Naive thymus-derived CD8-positive, alpha-beta T cell (primary cell): ENCODE measurements around the gene NSDHL. TPM values are rescaled to one million over a fixed set of nuclear protein-coding genes. Genes with fewer than 3 reads are reported as not detected.
"Not testable (repeated sequence)": the region's sequence is repeated elsewhere in the genome, so short reads cannot be mapped to it uniquely, and the experiment has no call there.

Source experiments
- ATAC-seq, 2 donors: fragments of 150-1000 bp; cut with Tn5 transposase in 1 of 2; sonication (Bioruptor Pico), chemical (Tn5 transposase) in 1 of 2; 1 replicate in 1 of 2; 2 replicates in 1 of 2; pipeline ENCODE4 v1.10.0; 2021; ENCODE audit warnings: mild to moderate bottlenecking in 2 of 2, moderate library complexity in 2 of 2
- POLR2A ChIA-PET: fragments of 350-600 bp; sonication (Branson Sonifier 250); formaldehyde crosslinking; loops from one replicate; lab custom pipeline; 2021; ENCODE audit warnings: antibody characterized with exemption; lab: Charles Lee
- DNase-seq, 10 donors: peaks; one replicate each; pipeline versions ENCODE4 v3.0.0 to v3.0.0-alpha.2; 2020 to 2022
- H3K27ac Mint-ChIP-seq, 10 donors: one replicate each; pipeline ENCODE4 v1.8.0; 2020 to 2022; ENCODE audit warnings: mild to moderate bottlenecking in 10 of 10, mixed read lengths in 10 of 10, moderate library complexity in 4 of 10, inconsistent platforms in 1 of 10
- H3K27me3 Mint-ChIP-seq, 5 donors: one replicate each; pipeline ENCODE4 v1.8.0; 2021 to 2022; ENCODE audit warnings: mixed read lengths in 5 of 5
- H3K36me3 Mint-ChIP-seq, 3 donors: one replicate each; pipeline ENCODE4 v1.8.0; 2020 to 2022; ENCODE audit warnings: mixed read lengths in 3 of 3, mild to moderate bottlenecking in 2 of 3, inconsistent platforms in 1 of 3
- H3K4me1 Mint-ChIP-seq, 4 donors: one replicate each; pipeline ENCODE4 v1.8.0; 2021 to 2022; ENCODE audit warnings: mixed read lengths in 4 of 4
- H3K4me3 Mint-ChIP-seq, 10 donors: one replicate each; pipeline ENCODE4 v1.8.0; 2020 to 2022; ENCODE audit warnings: mild to moderate bottlenecking in 10 of 10, mixed read lengths in 10 of 10, moderate library complexity in 6 of 10, inconsistent platforms in 1 of 10
- H3K9me3 Mint-ChIP-seq, 9 donors: one replicate each; pipeline ENCODE4 v1.8.0; 2020 to 2022; ENCODE audit warnings: mixed read lengths in 9 of 9, mild to moderate bottlenecking in 3 of 9, inconsistent platforms in 1 of 9, moderate library complexity in 1 of 9
- polyA plus RNA-seq, 3 donors: library from polyadenylated mRNA; unstranded; fragments of 300-500 nt; fragmentation: Illumina TruSeq; gene quantifications; one replicate each; pipeline ENCODE4 v1.2.3, GENCODE V29; 2021
- total RNA-seq, 8 experiments: library from RNA in 2 of 8; stranded (reverse) in 2 of 8; gene quantifications; one replicate each; pipeline ENCODE4 v1.2.3 and lab custom pipeline; 2021 to 2026

NSDHL gene
- total and polyA plus RNA-seq, 5 experiments from 2014 or later = 6.8 to 13.0 (median 10.5) TPM

DNA sequence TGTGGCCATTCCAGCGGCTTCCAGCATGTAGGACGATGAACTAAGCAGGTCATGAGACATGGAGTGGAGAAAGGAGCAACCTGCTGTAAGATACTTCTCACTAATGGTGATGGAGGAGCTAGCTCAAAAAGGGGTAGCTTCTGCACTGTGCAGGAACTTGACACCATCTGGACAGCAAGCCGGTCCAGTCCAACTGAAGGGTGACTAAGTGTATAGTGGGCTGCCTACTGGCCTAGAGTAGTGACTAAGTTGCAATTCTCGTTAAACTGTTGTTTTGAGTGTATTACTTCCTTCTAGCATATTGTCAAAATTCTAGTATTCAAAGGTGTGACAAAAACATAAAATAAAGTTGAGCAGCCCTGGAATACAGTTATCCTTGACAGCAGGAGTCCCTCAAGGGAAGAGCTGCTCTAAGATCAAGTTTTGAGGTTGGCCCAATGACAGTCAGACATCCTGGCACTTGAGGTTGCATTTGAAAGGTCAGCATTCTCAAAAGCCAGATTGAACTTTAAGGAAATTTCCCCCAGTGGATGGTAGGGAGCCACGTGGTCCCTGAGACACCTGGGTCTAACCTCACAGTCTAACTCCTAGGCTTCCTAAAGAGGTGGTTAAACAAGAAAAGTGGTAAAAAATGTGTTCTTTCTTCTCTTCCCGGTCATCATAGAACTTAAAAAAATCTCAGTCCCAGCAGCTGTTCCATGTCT, 8.3 kb upstream of the NSDHL start:
- Mint-ChIP-seq H3K27me3 (peaks cover 3 to 14% (median 6%) of the 10 kb centered on the region in 5 donors), H3K36me3 (no peaks in the 10 kb centered on the region), H3K4me1 (no peaks in the 10 kb centered on the region), H3K4me3 (no peak overlapping the region), H3K9me3 (no peaks in the 10 kb centered on the region), H3K27ac (peak overlapping the region in 1 of 10 donors; percentile 24)
- POLR2A ChIA-PET = no interaction called here
- ATAC-seq (no peak), DNase-seq (no peak)

DNA sequence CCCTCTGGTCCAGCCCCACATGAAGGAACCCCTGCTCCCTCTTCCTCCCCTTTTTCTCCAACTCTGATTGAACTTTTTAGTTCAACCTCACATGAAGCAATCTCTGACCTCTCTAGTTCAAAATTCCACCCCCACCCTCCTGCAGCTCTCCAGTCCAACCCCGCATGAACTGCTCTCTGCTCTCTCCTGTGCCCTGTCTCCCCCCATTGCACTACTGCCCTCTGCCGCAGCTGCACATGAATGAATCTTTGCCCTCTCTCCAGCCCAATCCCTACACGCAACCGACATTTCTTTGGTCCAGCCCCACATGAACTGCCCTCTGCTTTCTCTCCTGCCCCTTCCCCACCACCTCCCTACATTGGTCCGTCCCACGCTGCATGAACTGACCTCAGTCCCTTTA, 7.2 kb upstream of the NSDHL start:
- ATAC-seq (no peak), DNase-seq (no peak)
- Mint-ChIP-seq H3K4me3 (no peak overlapping the region), H3K36me3 (no peaks in the 10 kb centered on the region), H3K9me3 (no peaks in the 10 kb centered on the region), H3K27me3 (peaks cover 3 to 14% (median 6%) of the 10 kb centered on the region in 5 donors), H3K4me1 (no peaks in the 10 kb centered on the region), H3K27ac (no peak overlapping the region)
- POLR2A ChIA-PET = no interaction called here

DNA sequence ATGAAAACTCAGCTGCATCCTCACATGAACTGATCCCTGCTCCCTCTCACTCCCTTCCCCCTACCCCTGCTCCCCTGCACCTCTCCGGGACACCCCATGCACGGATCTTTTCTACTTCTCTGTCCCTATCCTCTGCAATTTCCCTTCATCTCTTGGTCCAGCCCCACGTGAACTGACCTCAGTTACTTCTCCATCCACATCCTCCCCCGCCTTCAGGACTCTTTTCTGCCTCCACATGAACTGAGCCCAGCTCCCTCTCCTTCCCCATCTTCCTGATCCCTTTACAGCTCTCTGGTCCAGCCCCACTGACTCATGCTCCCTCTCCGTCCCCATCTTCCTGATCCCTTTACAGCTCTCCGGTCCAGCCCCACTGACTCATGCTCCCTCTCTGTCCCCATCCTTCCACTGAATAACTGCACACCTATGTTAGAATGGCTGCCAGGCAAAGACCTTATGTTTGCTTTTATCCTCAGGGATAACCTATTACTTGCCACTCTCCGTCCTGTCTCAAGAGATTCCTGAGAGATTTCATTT, 6.0 kb upstream of the NSDHL start:
- no peaks in the 10 kb centered on the region for H3K36me3 Mint-ChIP-seq
- ATAC-seq (no peak), DNase-seq (no peak)
- no peak overlapping the region for H3K27ac Mint-ChIP-seq
- H3K4me3 Mint-ChIP-seq = no peak overlapping the region
- POLR2A ChIA-PET = no interaction called here
- peaks cover 0 to 7% (median 1%) of the 10 kb centered on the region in 4 donors for H3K4me1 Mint-ChIP-seq
- H3K9me3 Mint-ChIP-seq = no peaks in the 10 kb centered on the region
- H3K27me3 Mint-ChIP-seq = peaks cover 3 to 14% (median 6%) of the 10 kb centered on the region in 5 donors

DNA sequence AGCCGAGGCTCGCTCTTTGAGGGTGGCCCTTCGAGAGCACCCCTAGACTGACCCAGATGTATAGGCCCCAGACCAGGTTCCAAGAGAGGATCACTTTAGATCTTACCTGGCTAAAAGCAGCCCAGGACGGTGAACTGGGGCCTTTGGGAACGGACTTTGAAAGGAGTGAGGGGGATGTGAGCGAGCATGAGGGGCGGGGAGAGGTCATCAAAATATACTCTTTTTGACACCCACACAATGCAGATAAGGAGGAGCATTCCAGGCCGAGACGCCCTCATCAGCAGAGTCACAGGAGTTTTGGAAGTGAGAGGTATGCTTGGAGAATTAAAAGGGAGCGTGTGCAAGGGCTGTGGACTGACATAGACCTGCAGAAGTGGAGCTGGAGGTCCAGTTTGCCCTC, 528 bp downstream of the NSDHL start:
- Mint-ChIP-seq H3K27me3 (no peaks in the 10 kb centered on the region), H3K27ac (peak overlapping the region; percentile 43 to 98 (median 97)), H3K4me3 (peak overlapping the region; percentile 89 to 98 (median 95)), H3K9me3 (peaks cover 0 to 1% (median 0%) of the 10 kb centered on the region in 9 donors), H3K4me1 (peaks cover 3 to 35% (median 33%) of the 10 kb centered on the region in 4 donors), H3K36me3 (peaks cover 0 to 6% (median 2%) of the 10 kb centered on the region in 3 donors)
- DNase-seq = no peak
- no peak for ATAC-seq
- POLR2A ChIA-PET = no interaction called here

DNA sequence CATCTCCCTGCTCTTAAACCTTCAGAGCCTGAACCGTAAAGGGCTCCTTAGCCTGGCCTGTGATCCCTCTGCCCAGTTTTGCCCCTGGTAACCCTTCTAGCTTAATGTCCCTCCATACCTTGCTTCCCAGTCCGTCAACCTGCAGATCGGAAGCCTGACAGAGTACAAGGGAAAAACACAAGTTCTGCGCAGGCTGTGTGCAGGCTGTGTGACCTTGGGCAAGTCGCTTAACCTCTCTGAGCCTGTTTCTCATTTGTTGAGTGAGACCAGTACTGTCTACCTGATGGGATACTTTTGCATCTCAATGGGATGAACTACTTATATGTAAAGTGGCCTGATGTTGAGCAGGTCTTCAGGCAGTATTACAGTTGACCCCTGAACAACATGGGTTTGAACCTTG, 1.7 kb downstream of the NSDHL start:
- DNase-seq (no peak), ATAC-seq (no peak)
- Mint-ChIP-seq H3K4me1 (peaks cover 5 to 37% (median 34%) of the 10 kb centered on the region in 4 donors), H3K27me3 (no peaks in the 10 kb centered on the region), H3K4me3 (peak overlapping the region; percentile 16 to 98 (median 90)), H3K36me3 (peaks cover 0 to 6% (median 2%) of the 10 kb centered on the region in 3 donors), H3K27ac (peak overlapping the region in 4 of 10 donors; percentile 35 to 97 (median 68)), H3K9me3 (peaks cover 0 to 3% (median 0%) of the 10 kb centered on the region in 9 donors)
- POLR2A ChIA-PET = no interaction called here

DNA sequence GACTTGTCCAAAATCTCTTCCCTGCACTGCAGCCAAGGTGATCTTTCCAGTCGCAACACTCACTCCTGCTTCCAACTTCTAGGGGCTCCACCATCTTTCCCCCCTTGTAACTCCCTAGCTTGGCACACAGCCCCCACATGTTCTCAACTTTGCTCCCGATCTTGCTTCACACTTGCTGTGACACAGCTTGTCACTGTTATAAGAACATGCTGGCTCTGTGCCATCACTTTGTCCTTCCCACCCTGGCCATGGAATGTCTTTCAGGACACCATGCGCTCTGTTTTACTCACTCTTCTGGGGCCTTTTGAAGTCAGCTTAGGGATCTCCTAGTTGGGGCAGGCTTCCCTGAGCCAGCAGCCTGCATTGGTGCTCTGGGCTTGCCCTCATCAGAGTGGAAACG, 2.5 kb downstream of the NSDHL start:
- POLR2A ChIA-PET = no interaction called here
- peaks cover 0 to 3% (median 0%) of the 10 kb centered on the region in 9 donors for H3K9me3 Mint-ChIP-seq

DNA sequence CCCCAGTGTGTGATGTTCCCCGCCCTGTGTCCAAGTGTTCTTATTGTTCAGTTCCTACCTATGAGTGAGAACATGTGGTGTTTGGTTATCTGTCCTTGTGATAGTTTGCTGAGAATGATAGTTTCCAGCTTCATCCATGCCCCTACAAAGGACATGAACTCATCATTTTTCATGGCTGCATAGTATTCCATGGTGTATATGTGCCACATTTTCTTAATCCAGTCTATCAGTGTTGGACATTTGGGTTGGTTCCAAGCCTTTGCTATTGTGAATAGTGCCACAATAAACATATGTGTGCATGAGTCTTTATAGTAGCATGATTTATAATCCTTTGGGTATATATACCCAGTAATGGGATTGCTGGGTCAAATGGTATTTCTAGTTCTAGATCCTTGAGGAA, 4.6 kb downstream of the NSDHL start:
- H3K9me3 Mint-ChIP-seq, H3K27me3 Mint-ChIP-seq, DNase-seq, H3K27ac Mint-ChIP-seq, ATAC-seq, H3K4me3 Mint-ChIP-seq, POLR2A ChIA-PET: not testable (repeated sequence)
- H3K4me1 Mint-ChIP-seq = peaks cover 12 to 45% (median 41%) of the 10 kb centered on the region in 4 donors
- H3K36me3 Mint-ChIP-seq = peaks cover 0 to 16% (median 6%) of the 10 kb centered on the region in 3 donors

More for the DNA sequence above, 2.5 kb downstream of the NSDHL start:
- no peaks in the 10 kb centered on the region for H3K27me3 Mint-ChIP-seq
- peaks cover 0 to 8% (median 6%) of the 10 kb centered on the region in 3 donors for H3K36me3 Mint-ChIP-seq
- no peak overlapping the region for H3K27ac Mint-ChIP-seq
- DNase-seq (no peak), ATAC-seq (no peak)
- H3K4me3 Mint-ChIP-seq = peak overlapping the region in 5 of 10 donors; percentile 3 to 89 (median 28)
- peaks cover 7 to 40% (median 40%) of the 10 kb centered on the region in 4 donors for H3K4me1 Mint-ChIP-seq

DNA sequence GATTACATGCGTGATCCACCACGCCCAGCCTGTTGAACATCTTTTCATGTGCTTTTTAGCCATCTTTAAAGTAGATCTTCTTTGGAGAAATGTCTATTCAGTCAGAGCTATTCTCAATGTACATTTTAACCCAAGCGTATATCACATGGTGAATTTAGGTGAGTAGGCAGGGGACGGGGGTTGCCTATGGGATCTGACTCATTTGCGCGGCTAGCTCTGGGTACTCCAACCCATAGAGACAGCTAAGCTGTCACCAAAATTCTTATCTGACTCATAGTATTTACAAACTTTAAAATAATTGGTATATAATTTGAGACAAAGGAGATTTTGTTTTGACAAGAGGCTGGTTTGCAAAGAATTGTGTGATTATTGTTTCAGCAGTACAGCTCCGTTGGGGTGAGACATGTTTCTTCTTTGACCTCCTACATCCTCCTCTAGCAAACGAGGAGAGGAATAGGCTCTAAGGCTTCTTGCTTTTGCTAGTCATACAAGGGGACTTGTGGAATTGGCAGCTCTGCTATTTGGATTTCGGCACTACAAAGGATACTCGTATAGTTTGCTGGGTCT, 12.0 kb downstream of the NSDHL start:
- Mint-ChIP-seq H3K27ac (no peak overlapping the region), H3K9me3 (no peaks in the 10 kb centered on the region), H3K4me3 (no peak overlapping the region), H3K4me1 (peaks cover 9 to 16% (median 14%) of the 10 kb centered on the region in 4 donors), H3K36me3 (peaks cover 0 to 32% (median 0%) of the 10 kb centered on the region in 3 donors), H3K27me3 (no peaks in the 10 kb centered on the region)
- ATAC-seq (no peak), DNase-seq (no peak)
- POLR2A ChIA-PET = no interaction called here

DNA sequence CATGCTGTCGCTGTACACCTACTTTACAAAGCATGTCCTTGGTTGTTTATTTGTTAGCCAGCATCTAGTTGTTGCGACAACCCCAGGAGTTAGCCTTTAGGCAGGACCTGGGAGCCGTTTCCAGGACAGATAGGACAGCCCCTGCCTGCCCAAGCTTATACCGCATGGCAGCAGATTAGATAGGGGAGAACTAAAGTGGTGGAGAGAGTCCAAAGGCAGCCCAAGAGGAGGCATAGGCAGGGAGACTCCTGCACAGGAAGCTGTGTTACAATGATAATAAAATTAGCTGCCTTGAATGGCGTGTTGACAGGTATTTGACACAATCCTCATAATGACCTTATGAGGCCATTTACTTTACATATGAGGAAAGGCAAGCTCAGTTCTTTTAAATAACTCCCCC, 13.0 kb downstream of the NSDHL start:
- no peak overlapping the region for H3K27ac Mint-ChIP-seq
- peaks cover 0 to 30% (median 3%) of the 10 kb centered on the region in 3 donors for H3K36me3 Mint-ChIP-seq
- no peaks in the 10 kb centered on the region for H3K27me3 Mint-ChIP-seq
- H3K4me1 Mint-ChIP-seq = peaks cover 5 to 12% (median 6%) of the 10 kb centered on the region in 4 donors
- no peak for DNase-seq
- no peak overlapping the region for H3K4me3 Mint-ChIP-seq
- POLR2A ChIA-PET = no interaction called here
- no peaks in the 10 kb centered on the region for H3K9me3 Mint-ChIP-seq
- ATAC-seq = no peak

DNA sequence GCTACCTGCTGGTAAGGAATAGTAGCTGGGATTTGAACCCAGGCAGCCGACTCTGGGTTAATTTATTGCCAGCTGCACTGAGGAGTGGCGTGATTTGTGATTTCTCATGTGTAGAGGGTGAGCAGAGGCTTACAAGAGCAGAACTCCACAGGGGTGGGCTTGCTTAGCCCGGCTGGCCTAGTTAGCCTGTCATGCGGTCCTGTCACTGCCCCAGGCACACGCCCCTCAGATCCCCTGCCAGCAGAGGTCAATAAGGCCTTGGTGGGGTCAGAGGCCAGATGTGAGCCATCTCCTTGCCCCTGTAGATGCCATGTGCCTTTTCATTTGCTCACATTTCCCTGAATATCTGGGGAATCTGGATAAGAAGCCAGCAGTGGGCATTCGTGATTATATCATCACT, 13.4 kb downstream of the NSDHL start:
- H3K36me3 Mint-ChIP-seq = peaks cover 0 to 31% (median 3%) of the 10 kb centered on the region in 3 donors
- no peaks in the 10 kb centered on the region for H3K9me3 Mint-ChIP-seq
- H3K27me3 Mint-ChIP-seq = no peaks in the 10 kb centered on the region
- no peak for ATAC-seq
- POLR2A ChIA-PET = no interaction called here
- no peak for DNase-seq
- H3K4me3 Mint-ChIP-seq = no peak overlapping the region
- peaks cover 3 to 8% (median 6%) of the 10 kb centered on the region in 4 donors for H3K4me1 Mint-ChIP-seq
- no peak overlapping the region for H3K27ac Mint-ChIP-seq

DNA sequence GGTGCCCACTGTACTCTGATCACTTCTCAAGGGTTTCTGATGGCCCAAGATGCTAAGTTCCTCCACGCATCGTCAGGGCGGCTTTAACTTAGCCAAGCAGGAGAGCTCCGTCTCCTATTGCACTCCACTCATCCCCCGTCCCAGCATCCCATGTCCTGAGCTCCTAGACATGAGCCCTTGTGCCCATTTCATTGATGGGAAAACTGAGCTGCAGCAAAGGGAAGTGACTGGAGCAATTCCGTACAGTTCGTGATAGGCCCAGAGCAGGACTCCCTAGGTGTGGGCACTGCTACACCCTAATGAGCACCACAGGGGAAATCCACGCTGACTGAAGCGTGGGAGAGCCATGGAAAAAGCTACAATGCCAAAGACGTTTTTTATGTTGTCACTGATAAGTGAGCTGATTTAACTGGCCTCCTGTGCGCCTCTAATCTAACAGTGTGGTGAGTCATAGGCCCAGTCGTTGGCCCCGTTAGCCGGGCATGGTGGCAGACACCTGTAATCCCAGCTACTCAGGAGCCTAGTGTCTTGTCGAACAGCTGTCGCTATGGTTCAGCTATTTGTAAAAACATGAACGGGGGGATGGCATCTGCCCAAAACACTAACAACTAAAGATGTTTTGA, 14.9 kb downstream of the NSDHL start:
- Mint-ChIP-seq H3K27ac (no peak overlapping the region), H3K4me1 (peaks cover 0 to 3% (median 2%) of the 10 kb centered on the region in 4 donors), H3K4me3 (no peak overlapping the region), H3K27me3 (no peaks in the 10 kb centered on the region), H3K36me3 (peaks cover 0 to 36% (median 3%) of the 10 kb centered on the region in 3 donors), H3K9me3 (no peaks in the 10 kb centered on the region)
- ATAC-seq (no peak), DNase-seq (no peak)
- POLR2A ChIA-PET = no interaction called here

DNA sequence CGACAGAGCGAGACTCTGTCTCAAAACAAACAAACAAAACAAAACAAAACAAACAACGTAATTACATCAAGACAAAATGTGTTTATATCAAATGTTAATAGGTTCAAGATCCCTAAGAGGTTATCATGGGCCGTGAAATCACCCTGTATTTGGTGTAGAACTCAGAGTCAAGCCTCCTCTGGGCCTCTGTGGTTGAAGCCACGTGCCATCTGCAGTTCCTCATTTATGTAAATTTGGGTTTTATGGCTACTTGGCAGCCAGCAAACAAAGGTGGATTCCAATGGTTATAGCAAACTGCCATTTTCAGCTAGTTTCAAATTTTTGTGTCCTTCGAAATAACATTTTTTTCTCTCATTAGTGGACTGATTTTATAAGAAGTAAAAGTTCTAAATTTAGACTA, 16.4 kb downstream of the NSDHL start:
- H3K27ac Mint-ChIP-seq = no peak overlapping the region
- H3K36me3 Mint-ChIP-seq = peaks cover 6 to 43% (median 11%) of the 10 kb centered on the region in 3 donors
- ATAC-seq = no peak
- DNase-seq = no peak
- POLR2A ChIA-PET = no interaction called here
- no peak overlapping the region for H3K4me3 Mint-ChIP-seq
- H3K4me1 Mint-ChIP-seq = peaks cover 0 to 4% (median 2%) of the 10 kb centered on the region in 4 donors
- H3K9me3 Mint-ChIP-seq = no peaks in the 10 kb centered on the region
- H3K27me3 Mint-ChIP-seq = no peaks in the 10 kb centered on the region

DNA sequence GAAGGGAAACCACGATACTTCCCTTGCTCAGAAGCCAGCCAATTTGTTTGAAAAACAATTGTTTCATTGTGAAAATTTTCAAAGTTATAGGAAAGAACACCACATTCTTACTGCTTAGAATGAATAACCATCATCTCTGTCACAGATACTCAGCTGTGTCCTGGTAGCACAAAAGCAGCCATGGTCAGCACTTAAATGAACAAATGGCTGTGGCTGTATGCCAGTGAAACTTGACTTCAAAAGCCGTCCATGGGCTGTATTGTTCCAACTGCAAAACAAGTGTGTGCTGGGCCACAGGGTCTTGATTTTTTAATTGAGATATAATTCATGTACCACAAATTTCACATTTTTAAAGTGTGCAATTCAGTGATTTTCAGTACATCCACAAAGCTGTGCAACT, 19.6 kb downstream of the NSDHL start:
- ATAC-seq = no peak
- H3K36me3 Mint-ChIP-seq = peaks cover 6 to 66% (median 12%) of the 10 kb centered on the region in 3 donors
- H3K9me3 Mint-ChIP-seq = no peaks in the 10 kb centered on the region
- no peak overlapping the region for H3K27ac Mint-ChIP-seq
- H3K27me3 Mint-ChIP-seq = no peaks in the 10 kb centered on the region
- H3K4me3 Mint-ChIP-seq = no peak overlapping the region
- POLR2A ChIA-PET = no interaction called here
- H3K4me1 Mint-ChIP-seq = peaks cover 0 to 4% (median 2%) of the 10 kb centered on the region in 4 donors
- DNase-seq = no peak
